ENCODE measurements around the gene MAML2.

Gene MAML2

GRCh38 chr11:96339706-96340554 lies 3.1 kb downstream of the MAML2 start:
- DNase-seq = no peak

- DNase-seq = peak; percentile 88 to 93
Measured at GRCh38 chr11:96338910-96339705, 3.9 kb downstream of the MAML2 start.

- peak; percentile 58 to 68 for DNase-seq
Measured at GRCh38 chr11:96337541-96338431, 5.2 kb downstream of the MAML2 start.

GRCh38 chr11:96335388-96335787 lies 7.6 kb downstream of the MAML2 start:
- peak; percentile 30 to 51 for DNase-seq

- DNase-seq = no peak
Measured at GRCh38 chr11:96334219-96334618, 8.8 kb downstream of the MAML2 start.

- DNase-seq = no peak
Measured at GRCh38 chr11:96333191-96333719, 9.7 kb downstream of the MAML2 start.

GRCh38 chr11:96332126-96332771 lies 10.7 kb downstream of the MAML2 start:
- peak; percentile 28 to 42 for DNase-seq

GRCh38 chr11:96331699-96332116 lies 11.3 kb downstream of the MAML2 start:
- DNase-seq = peak; percentile 93 to 98

- no peak for DNase-seq
Measured at GRCh38 chr11:96330511-96330859, 12.5 kb downstream of the MAML2 start.

GRCh38 chr11:96329855-96330510 lies 13.0 kb downstream of the MAML2 start:
- DNase-seq = no peak

- peak in 1 of 2 donors; percentile 53 for DNase-seq
Measured at GRCh38 chr11:96329419-96329818, 13.6 kb downstream of the MAML2 start.

GRCh38 chr11:96328395-96329010 lies 14.5 kb downstream of the MAML2 start:
- no peak for DNase-seq

- no peak for DNase-seq
Measured at GRCh38 chr11:96326959-96327358, 16.0 kb downstream of the MAML2 start.

GRCh38 chr11:96324912-96325311 lies 18.1 kb downstream of the MAML2 start:
- no peak for DNase-seq

- DNase-seq = no peak
Measured at GRCh38 chr11:96323642-96323985, 19.4 kb downstream of the MAML2 start.

GRCh38 chr11:96322775-96323641 lies 20.0 kb downstream of the MAML2 start:
- DNase-seq = no peak

GRCh38 chr11:96321091-96321490 lies 21.9 kb downstream of the MAML2 start:
- DNase-seq = no peak

- DNase-seq = no peak
Measured at GRCh38 chr11:96319898-96320656, 22.9 kb downstream of the MAML2 start.

GRCh38 chr11:96318850-96319249 lies 24.1 kb downstream of the MAML2 start:
- DNase-seq = no peak
